HG03439 (cell line): ENCODE measurements around the gene HORMAD2.
"Not testable (repeated sequence)": the region's sequence is repeated elsewhere in the genome, so short reads cannot be mapped to it uniquely, and the experiment has no call there.

Source experiments
- ATAC-seq: cut with Tn5 transposase; IDR thresholded peaks from one replicate; pipeline ENCODE4 v1.9.1; 2021; ENCODE audit warnings: mild to moderate bottlenecking, moderate library complexity; ENCODE audit not compliant: unreplicated experiment

Gene HORMAD2

GRCh38 chr22:30187529-30188407, 107.5 kb downstream of the HORMAD2 start:
- ATAC-seq: no peak

GRCh38 chr22:30188911-30189310, 108.6 kb downstream of the HORMAD2 start:
- ATAC-seq: no peak

DNA sequence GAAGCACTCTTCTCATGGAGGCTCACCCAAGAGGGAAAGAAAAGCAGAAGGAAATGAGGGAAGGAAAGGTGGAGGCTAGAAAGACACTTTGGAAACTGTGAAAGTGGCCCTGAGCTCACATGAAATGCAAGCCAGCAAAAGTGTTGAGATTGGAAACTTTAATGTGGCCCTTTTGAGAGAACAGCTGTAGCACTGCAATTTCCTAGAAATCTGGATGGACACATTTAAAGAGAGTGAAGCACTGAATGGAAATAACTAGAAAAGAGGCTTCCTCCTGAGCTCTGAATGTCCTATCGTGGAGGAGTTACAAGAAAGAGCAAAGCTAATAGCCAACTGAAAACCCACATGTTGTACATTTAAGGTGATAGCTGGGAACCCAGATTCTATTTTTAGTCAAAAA, 110.3 kb downstream of the HORMAD2 start:
- ATAC-seq: no peak

DNA sequence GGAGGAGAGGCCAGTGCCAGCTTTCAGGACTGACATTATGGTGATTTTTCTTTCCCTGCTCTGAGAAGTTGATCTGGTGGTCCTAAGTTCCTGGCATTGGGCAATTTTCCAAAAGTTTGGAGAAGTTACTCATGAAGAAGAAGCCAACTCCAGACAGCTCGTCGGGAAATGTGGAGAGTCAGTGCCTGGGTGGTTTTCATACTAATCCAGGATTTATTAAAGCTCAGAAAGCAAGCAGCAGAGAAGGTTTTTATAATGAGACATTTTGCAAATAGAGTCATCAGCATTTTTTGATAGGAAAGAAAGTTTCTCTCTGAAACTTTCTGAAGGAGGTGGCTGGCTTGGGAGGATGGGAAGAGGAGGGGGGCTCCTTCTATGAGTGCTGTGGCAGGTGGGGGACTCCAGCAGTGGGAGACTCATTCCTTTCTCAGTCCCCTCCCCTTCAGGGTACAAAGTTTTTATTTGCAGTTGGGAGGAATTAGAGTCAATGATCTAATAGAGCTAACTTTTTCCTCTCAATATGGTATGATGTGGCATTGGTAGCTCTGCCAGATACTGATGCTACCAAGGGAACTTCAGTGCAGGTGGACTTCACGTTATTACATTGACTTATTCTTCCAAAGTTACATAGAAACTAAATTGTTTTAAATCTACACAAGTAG, 110.9 kb downstream of the HORMAD2 start:
- no peak for ATAC-seq

GRCh38 chr22:30192427-30192826, 112.2 kb downstream of the HORMAD2 start:
- ATAC-seq: no peak

DNA sequence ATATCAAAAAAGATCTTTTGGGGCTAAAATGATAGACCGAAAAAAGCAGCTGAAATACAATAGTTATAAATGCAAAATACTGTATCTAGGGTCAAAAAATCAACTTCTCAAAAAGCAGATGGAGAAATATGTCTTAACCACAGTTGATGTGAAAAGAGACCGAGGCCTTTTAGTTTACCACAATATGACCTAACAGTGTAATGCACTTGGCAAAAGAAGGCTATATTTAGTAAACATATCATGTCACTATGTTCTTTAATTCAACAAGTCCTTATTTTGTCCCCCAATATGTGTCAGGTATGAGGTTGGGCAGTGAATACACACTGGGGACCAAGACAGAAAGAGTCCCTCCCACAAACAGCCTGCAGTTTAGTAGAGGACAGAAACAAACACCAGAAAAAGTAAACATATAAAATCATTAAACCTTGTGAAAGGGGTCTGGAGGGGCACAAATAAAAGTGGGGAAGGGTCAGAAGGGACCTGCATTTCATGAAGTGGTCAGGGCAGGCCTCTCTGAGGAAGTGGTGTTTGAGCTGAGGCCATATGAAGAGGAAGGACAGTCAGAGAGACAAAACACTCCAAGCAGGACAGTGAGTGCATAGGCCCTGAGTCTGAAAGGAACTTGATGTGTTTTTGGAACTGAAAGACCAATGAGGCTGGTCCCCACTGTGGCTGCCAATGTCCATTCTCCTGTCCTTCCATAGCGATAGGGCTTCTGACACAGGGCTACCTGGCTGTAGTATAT, 112.9 kb downstream of the HORMAD2 start:
- ATAC-seq: no peak

DNA sequence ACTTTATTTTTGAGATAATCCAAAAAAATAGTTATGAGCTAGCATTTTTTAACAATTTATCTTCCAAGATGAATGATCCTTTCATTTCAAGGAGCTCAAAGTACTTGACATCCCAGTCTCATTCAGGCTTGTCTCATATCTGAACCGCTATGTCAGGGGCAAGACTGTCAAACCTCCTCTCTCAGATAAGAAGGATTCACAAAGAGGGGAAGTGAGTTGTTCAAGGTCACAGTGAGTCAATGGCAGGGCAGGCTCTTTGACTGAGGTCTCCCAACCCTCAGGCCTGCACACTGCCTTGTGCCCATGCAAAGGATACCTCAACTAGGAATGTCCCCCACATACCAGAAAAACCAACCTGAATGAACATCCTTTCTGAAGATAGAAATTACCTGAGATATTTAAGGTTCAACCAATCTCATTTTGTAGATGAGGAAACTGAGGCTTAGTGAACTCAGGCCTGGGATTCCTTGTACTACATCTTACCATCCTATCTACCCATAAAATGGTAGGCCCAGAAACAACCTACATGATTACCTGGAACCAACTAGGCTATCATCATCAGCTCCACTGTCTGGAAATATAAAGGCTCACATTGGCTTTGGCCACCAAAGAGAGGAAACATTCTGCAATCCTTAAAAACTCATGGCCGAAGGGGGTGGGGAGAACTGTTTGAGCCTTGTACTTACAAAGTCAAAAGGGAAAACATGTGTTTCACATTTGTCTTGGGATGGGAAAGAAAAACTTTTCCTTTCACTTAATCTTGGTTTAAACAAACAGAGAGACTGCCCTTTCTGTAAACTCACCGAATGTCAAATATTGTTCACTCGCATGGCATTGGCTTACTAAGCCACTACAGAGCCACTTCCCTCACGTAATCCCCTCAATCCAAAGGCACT, 115.2 kb downstream of the HORMAD2 start:
- no peak for ATAC-seq

- ATAC-seq: no peak
Measured at GRCh38 chr22:30196141-30196879, 116.0 kb downstream of the HORMAD2 start.

DNA sequence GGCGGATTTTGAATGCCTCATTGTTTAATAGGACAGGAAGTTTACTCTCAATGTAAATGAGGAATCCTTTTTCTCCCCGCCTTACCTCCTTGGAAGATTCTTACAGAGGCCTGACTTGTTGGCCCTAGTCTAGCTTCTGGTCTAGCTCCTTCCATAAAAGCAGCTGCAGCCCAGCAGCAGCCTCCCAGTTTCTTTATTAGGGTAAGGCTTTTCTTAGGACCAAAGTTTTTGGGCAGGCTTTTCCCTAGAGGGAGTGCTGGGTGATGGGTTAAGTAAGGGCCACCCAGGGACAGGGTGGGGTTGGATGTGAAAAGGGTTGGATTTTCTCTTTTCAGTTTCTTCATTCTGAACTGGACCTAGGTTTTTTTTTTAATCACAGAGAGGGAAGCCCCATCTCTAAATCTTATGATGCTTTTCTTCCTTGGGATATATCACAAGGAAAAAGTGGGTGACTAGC, 116.6 kb downstream of the HORMAD2 start:
- ATAC-seq: no peak

- ATAC-seq: no peak
Measured at GRCh38 chr22:30197389-30197788, 117.1 kb downstream of the HORMAD2 start.

DNA sequence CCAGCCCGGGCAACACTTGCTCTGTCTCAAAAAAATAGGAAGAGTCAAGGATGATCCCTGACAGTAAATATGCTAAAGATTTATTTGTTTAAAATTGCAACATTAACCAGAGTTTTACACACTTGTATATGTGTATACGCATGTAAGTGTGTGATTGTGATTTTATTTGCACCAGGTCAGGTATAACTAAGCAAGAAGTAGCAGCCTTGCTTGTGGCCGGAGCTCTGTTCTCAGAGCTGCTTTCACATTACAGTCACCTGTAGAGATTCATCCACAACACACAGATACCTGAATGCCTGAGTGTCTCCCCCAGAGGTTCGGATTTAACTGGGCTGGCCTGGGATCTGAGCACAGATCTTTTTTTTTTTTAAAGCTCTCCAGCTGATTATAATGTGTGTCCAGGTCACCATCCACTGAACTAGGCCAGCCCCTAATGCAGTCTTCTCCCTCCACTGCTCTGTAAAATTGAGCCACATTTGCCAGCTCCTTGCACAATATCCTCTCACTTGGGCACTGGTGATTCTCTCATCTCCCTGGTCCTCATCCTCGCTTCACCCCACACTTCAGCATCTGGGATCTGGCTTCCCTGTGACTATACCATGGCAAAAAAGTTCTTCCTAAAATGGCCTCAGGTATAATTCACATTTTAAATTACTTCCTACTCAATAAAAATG, 118.0 kb downstream of the HORMAD2 start:
- ATAC-seq: no peak

- ATAC-seq: no peak
Measured at GRCh38 chr22:30198921-30199320, 118.7 kb downstream of the HORMAD2 start.

- not testable (repeated sequence) for ATAC-seq
Measured at GRCh38 chr22:30200905-30201304, 120.6 kb downstream of the HORMAD2 start.

DNA sequence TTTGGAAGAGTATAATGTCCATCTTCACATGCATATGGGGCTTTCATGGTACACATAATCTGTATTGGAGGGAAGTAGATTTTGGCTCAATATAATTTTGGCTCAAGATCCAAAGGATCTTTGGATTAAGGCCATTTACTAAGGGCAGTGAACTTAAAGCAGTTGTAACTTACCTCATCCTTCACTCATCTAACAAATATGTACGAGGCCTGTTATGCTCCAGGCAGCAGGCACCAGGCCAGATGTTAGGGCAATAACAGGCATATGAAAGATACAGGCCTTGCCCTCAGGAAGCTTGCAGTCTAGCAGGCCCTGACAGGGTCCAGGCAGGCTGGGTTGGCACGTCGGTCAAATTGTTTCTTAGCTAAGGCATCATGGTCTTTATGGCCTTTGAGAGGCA, 121.7 kb downstream of the HORMAD2 start:
- ATAC-seq: no peak

GRCh38 chr22:30202531-30203006, 122.3 kb downstream of the HORMAD2 start:
- ATAC-seq: no peak

DNA sequence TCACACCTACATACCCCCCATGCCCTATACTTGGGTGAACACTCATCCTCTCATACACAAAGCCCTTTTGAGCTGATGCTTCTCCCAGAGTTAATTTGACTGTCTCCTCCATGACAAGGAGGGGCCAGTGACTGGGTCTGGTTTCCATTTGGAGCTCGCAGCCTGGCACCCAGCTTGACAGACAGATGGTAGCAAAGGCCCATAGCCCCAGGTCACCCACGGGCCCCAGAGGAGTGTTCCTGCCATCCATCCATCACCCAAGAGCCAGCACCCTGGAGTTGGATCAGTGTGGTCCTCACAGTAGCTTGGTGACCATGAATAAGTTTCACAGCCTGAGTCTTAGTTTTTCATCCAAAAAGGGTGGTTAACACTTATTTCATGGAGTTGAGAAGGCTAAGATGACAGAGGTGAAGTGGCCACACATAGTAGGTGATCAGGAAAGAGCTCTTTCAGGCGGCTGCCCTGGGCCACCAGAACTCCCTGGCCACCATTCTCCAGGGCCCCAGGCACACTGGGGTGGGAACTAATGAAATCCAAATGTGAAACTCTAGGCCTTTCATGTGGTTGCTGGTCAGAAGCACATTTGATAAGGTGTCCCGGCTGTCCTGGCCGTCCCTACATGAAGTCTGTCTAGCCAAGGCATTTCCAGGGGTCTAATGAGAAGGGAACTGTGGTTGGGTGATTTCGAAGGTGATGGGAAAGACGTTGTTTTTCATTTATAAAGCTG, 123.9 kb downstream of the HORMAD2 start:
- no peak for ATAC-seq

DNA sequence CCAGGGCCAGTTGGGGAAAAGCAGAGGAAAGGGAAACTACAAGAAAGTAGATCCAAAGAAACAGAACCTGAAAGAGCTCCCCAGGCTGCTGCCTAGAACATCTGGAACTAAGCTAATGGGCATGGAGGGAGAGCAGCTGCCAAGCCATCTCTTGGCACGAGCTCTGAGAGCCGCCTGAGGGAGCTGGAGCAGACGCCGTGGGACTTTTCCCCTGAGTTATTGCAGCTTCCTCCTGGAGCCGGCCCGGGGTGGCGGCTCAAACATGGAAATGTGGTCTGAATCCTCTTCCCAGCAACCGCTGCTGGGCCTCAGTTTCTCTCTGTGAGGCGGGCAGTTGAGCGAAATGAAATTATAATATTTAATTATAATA, 124.5 kb downstream of the HORMAD2 start:
- no peak for ATAC-seq

- no peak for ATAC-seq
Measured at GRCh38 chr22:30205281-30206115, 125.2 kb downstream of the HORMAD2 start.
